GM23338 (cell line): ENCODE results near the gene IL11RA. TPM values are rescaled to one million over a fixed set of nuclear protein-coding genes. Genes with fewer than 3 reads are reported as not detected.

ENCODE experiments used
- ATAC-seq: fragments of 200-7000 bp; cut with Tn5 transposase; 3 replicates; pipeline ENCODE4 v1.9.1; 2020
- DNase-seq: peaks from one replicate; pipeline ENCODE4 v3.0.0-alpha.2; 2015; ENCODE audit warnings: low spot score
- H2AFZ ChIP-seq: fragments of 200-600 bp; sonication (generic); 2 replicates; pipeline ENCODE4 v1.8.0; 2016; ENCODE audit warnings: antibody characterized with exemption, mild to moderate bottlenecking, moderate library complexity
- H3F3A ChIP-seq: fragments of 200-600 bp; sonication (generic); replicated peaks from 2 replicates; pipeline ENCODE4 v1.8.0; 2017; ENCODE audit warnings: antibody characterized with exemption, mixed run types, low read depth
- H3K27ac ChIP-seq: fragments of 200-600 bp; sonication (generic); 2 replicates; pipeline ENCODE4 v1.6.1; 2016; ENCODE audit warnings: low read depth
- H3K27me3 ChIP-seq: fragments of 200-600 bp; sonication (generic); 2 replicates; pipeline ENCODE4 v1.8.0; 2016; ENCODE audit warnings: mild to moderate bottlenecking, mixed run types, moderate library complexity; ENCODE audit not compliant: insufficient read depth
- H3K36me3 ChIP-seq: fragments of 200-600 bp; sonication (generic); 2 replicates; pipeline ENCODE4 v1.8.0; 2016; ENCODE audit warnings: mild to moderate bottlenecking; ENCODE audit not compliant: insufficient read depth
- H3K4me1 ChIP-seq: fragments of 200-600 bp; sonication (generic); 2 replicates; pipeline ENCODE4 v1.8.0; 2016; ENCODE audit warnings: mild to moderate bottlenecking, moderate library complexity; ENCODE audit not compliant: insufficient read depth
- H3K4me2 ChIP-seq: fragments of 200-600 bp; sonication (generic); 2 replicates; pipeline ENCODE4 v1.7.1; 2017; ENCODE audit warnings: mixed run types
- H3K4me3 ChIP-seq: fragments of 200-600 bp; sonication (generic); 2 replicates; pipeline ENCODE4 v1.6.1; 2016; ENCODE audit warnings: mixed run types
- H3K79me2 ChIP-seq: fragments of 200-600 bp; sonication (generic); replicated peaks from 2 replicates; pipeline ENCODE4 v1.8.0; 2017; ENCODE audit warnings: mild to moderate bottlenecking; ENCODE audit not compliant: insufficient read depth
- H3K9me2 ChIP-seq: fragments of 200-600 bp; sonication (generic); 2 replicates; pipeline ENCODE4 v1.8.0; 2017; ENCODE audit not compliant: insufficient read depth
- H4K20me1 ChIP-seq: fragments of 200-600 bp; sonication (generic); replicated peaks from 2 replicates; pipeline ENCODE4 v1.8.0; 2017; ENCODE audit warnings: mild to moderate bottlenecking; ENCODE audit not compliant: insufficient read depth
- H3K27ac Mint-ChIP-seq: 2 replicates; pipeline ENCODE4 v1.8.0; 2020; ENCODE audit warnings: inconsistent platforms, mild to moderate bottlenecking, moderate library complexity, mixed read lengths
- H3K27me3 Mint-ChIP-seq: 3 replicates; pipeline ENCODE4 v1.8.0; 2022; ENCODE audit warnings: low read depth, mild to moderate bottlenecking, moderate library complexity, mixed read lengths, inconsistent platforms; ENCODE audit not compliant: insufficient read depth, poor library complexity
- H3K36me3 Mint-ChIP-seq: 3 replicates; pipeline ENCODE4 v1.8.0; 2021; ENCODE audit warnings: low read depth, mild to moderate bottlenecking, inconsistent platforms, moderate library complexity, mixed read lengths
- H3K4me1 Mint-ChIP-seq: 3 replicates; pipeline ENCODE4 v1.8.0; 2020; ENCODE audit warnings: mild to moderate bottlenecking, inconsistent platforms, mixed read lengths
- H3K4me3 Mint-ChIP-seq: 3 replicates; pipeline ENCODE4 v1.8.0; 2021; ENCODE audit warnings: moderate library complexity, mild to moderate bottlenecking, inconsistent platforms, mixed read lengths
- H3K9me3 Mint-ChIP-seq: 3 replicates; pipeline ENCODE4 v1.8.0; 2020; ENCODE audit warnings: moderate library complexity, mild to moderate bottlenecking, inconsistent platforms, mixed read lengths
- CREB1 ChIP-seq: fragments of 250-450 bp; sonication (Bioruptor Pico); IDR thresholded peaks from 2 replicates; pipeline ENCODE4 v1.5.0; 2020; ENCODE audit warnings: low read depth, mild to moderate bottlenecking, moderate library complexity
- CTCF ChIP-seq, 2 experiments: fragments of 200-600 bp in 1 of 2; sonication (generic) in 1 of 2; conservative IDR thresholded peaks; 2 replicates each; pipeline versions ENCODE4 v1.5.1 to v1.6.1; 2016 to 2017; ENCODE audit warnings: antibody characterized with exemption in 2 of 2, low read depth in 2 of 2, mild to moderate bottlenecking in 2 of 2, moderate library complexity in 1 of 2
- EZH2phosphoT487 ChIP-seq: fragments of 200-600 bp; sonication (generic); IDR thresholded peaks from one replicate; pipeline ENCODE4 v1.8.1; 2018; ENCODE audit warnings: antibody characterized with exemption; ENCODE audit not compliant: unreplicated experiment
- JUNB ChIP-seq: IDR thresholded peaks from one replicate; pipeline ENCODE4 v1.6.1; 2016; ENCODE audit warnings: antibody characterized with exemption; ENCODE audit not compliant: unreplicated experiment
- NANOG ChIP-seq: IDR thresholded peaks from 2 replicates; pipeline ENCODE4 v1.6.1; 2016; ENCODE audit warnings: antibody characterized with exemption, borderline replicate concordance
- STAT1 ChIP-seq: IDR thresholded peaks from one replicate; pipeline ENCODE4 v1.6.1; 2016; ENCODE audit warnings: antibody characterized with exemption; ENCODE audit not compliant: unreplicated experiment
- ZNF462 ChIP-seq: fragments of 250-450 bp; sonication (Bioruptor Pico); IDR thresholded peaks from 2 replicates; pipeline ENCODE4 v1.5.0; 2020; ENCODE audit warnings: mild to moderate bottlenecking, moderate library complexity
- polyA plus RNA-seq: library from polyadenylated mRNA; unstranded; fragments of >200 nt; fragmentation: Nextera tagmentation; extraction: Ambion mirVana; gene quantifications from 2 replicates; pipeline ENCODE4 v1.2.1, GENCODE V29; 2016
- total RNA-seq: library from RNA; depleted of rRNA; stranded (reverse); fragments of >200 nt; shearing (Covaris generic); gene quantifications from 2 replicates; pipeline ENCODE4 v1.2.3, GENCODE V29; 2014

Gene IL11RA
- total and polyA plus RNA-seq, 2 experiments from 2014 or later: 3.1 to 5.8 TPM

- no peak for TF ChIP-seq EZH2phosphoT487
Observed at GRCh38 chr9:34693560-34693959, 41.6 kb downstream of the IL11RA start (continued).

- ATAC-seq (no peak), DNase-seq (no peak)
- Histone ChIP-seq H3K4me2 (no peak overlapping the region), H2AFZ (no peak overlapping the region), H3F3A (no peaks in the 10 kb centered on the region), H3K9me2 (no peaks in the 10 kb centered on the region), H3K27me3 (peaks cover 16% of the 10 kb centered on the region), H3K27ac (no peak overlapping the region), H4K20me1 (no peaks in the 10 kb centered on the region), H3K4me3 (no peak overlapping the region), H3K4me1 (no peaks in the 10 kb centered on the region), H3K36me3 (no peaks in the 10 kb centered on the region), H3K79me2 (no peaks in the 10 kb centered on the region)
- TF ChIP-seq ZNF462 (CRISPR knock-in tag) (no peak), CREB1 (CRISPR knock-in tag) (no peak), EZH2phosphoT487 (no peak), NANOG (no peak), JUNB (no peak), STAT1 (no peak), CTCF (conservative IDR thresholded peaks at IDR 0.05; ENCODE audit: low read depth in 2 of 2) (no peak)
- H3K27ac Mint-ChIP-seq: no peak overlapping the region
- H3K4me1 Mint-ChIP-seq: peaks cover 4% of the 10 kb centered on the region; the same call in 2 of the 3 replicates
- no peaks in the 10 kb centered on the region for H3K9me3 Mint-ChIP-seq
- H3K27me3 Mint-ChIP-seq: peaks cover 4% of the 10 kb centered on the region
- H3K4me3 Mint-ChIP-seq: no peak overlapping the region
- H3K36me3 Mint-ChIP-seq: no peaks in the 10 kb centered on the region
Observed at GRCh38 chr9:34694811-34695210, 42.8 kb downstream of the IL11RA start.
